NCI-H128 (cell line): ENCODE data around the gene TCN2.
"Not testable (repeated sequence)": the region's sequence is repeated elsewhere in the genome, so short reads cannot be mapped to it uniquely, and the experiment has no call there.

Source experiments
- DNase-seq: peaks from one replicate; lab custom pipeline; 2025; ENCODE audit not compliant: unreplicated experiment; lab: John Stamatoyannopoulos, UW

TCN2 gene

GRCh38 chr22:30575859-30576258, 31.1 kb upstream of the TCN2 start:
- DNase-seq = no peak

GRCh38 chr22:30578481-30578880, 28.5 kb upstream of the TCN2 start:
- no peak for DNase-seq

- no peak for DNase-seq
Measured at GRCh38 chr22:30580896-30581295, 26.1 kb upstream of the TCN2 start.

- DNase-seq = no peak
Measured at GRCh38 chr22:30582051-30582450, 24.9 kb upstream of the TCN2 start.

GRCh38 chr22:30582788-30583545, 24.0 kb upstream of the TCN2 start:
- no peak for DNase-seq

GRCh38 chr22:30584441-30584840, 22.5 kb upstream of the TCN2 start:
- DNase-seq = no peak

- no peak for DNase-seq
Measured at GRCh38 chr22:30586414-30586813, 20.6 kb upstream of the TCN2 start.

- DNase-seq = no peak
Measured at GRCh38 chr22:30591191-30591587, 15.8 kb upstream of the TCN2 start.

GRCh38 chr22:30591588-30592359, 15.2 kb upstream of the TCN2 start, which contains the start of gene PES1:
Gene PES1 (minus strand): TSS chr22:30591910. CDS start chr22:30591833, 77 bp downstream.
- peak; percentile 96 for DNase-seq

- not testable (repeated sequence) for DNase-seq
Measured at GRCh38 chr22:30592360-30592713, 14.6 kb upstream of the TCN2 start.

GRCh38 chr22:30596199-30596598, 10.8 kb upstream of the TCN2 start:
- DNase-seq = no peak

GRCh38 chr22:30596886-30597285, 10.1 kb upstream of the TCN2 start:
- DNase-seq = no peak

- no peak for DNase-seq
Measured at GRCh38 chr22:30598986-30599385, 8.0 kb upstream of the TCN2 start.

- DNase-seq = no peak
Measured at GRCh38 chr22:30600921-30601320, 6.1 kb upstream of the TCN2 start.

- DNase-seq = no peak
Measured at GRCh38 chr22:30601464-30601863, 5.5 kb upstream of the TCN2 start.

GRCh38 chr22:30602049-30602448, 4.9 kb upstream of the TCN2 start:
- DNase-seq = no peak

- no peak for DNase-seq
Measured at GRCh38 chr22:30603801-30604200, 3.2 kb upstream of the TCN2 start.

- DNase-seq = no peak
Measured at GRCh38 chr22:30604723-30605122, 2.3 kb upstream of the TCN2 start.

- no peak for DNase-seq
Measured at GRCh38 chr22:30605449-30606110, 1.4 kb upstream of the TCN2 start.

GRCh38 chr22:30607300-30607930, 441 bp downstream of the TCN2 start:
- DNase-seq = no peak

GRCh38 chr22:30607939-30608338, 965 bp downstream of the TCN2 start:
- no peak for DNase-seq
